NCI-H146 treated with DMSO at 0.1 percent for 48 hours (cell line): ENCODE data around the gene TMEM170B.
A peak's percentile ranks its signal among the peaks of the same experiment; 100 is the strongest.

Experiments
- DNase-seq: peaks from one replicate; lab custom pipeline; 2025; ENCODE audit not compliant: unreplicated experiment; lab: John Stamatoyannopoulos, UW

TMEM170B gene

GRCh38 chr6:11537229-11538051 is at the start of gene TMEM170B:
Gene TMEM170B (plus strand): TSS chr6:11537749. CDS start chr6:11538278, 529 bp downstream.
- peak; percentile 75 for DNase-seq

- DNase-seq = no peak
Measured at GRCh38 chr6:11490996-11491395, 46.6 kb upstream of the TMEM170B start.

- no peak for DNase-seq
Measured at GRCh38 chr6:11491596-11492463, 45.7 kb upstream of the TMEM170B start.

- DNase-seq = no peak
Measured at GRCh38 chr6:11492464-11493290, 44.9 kb upstream of the TMEM170B start.

- DNase-seq = no peak
Measured at GRCh38 chr6:11493974-11494373, 43.6 kb upstream of the TMEM170B start.

GRCh38 chr6:11494786-11495564 is 42.6 kb upstream of the TMEM170B start:
- DNase-seq = no peak

- DNase-seq = no peak
Measured at GRCh38 chr6:11495565-11496145, 41.9 kb upstream of the TMEM170B start.

- peak; percentile 51 for DNase-seq
Measured at GRCh38 chr6:11496152-11497060, 41.1 kb upstream of the TMEM170B start.

GRCh38 chr6:11497107-11497506 is 40.4 kb upstream of the TMEM170B start:
- no peak for DNase-seq

- DNase-seq = no peak
Measured at GRCh38 chr6:11497881-11498280, 39.7 kb upstream of the TMEM170B start.

- DNase-seq = no peak
Measured at GRCh38 chr6:11500008-11500407, 37.5 kb upstream of the TMEM170B start.

- DNase-seq = no peak
Measured at GRCh38 chr6:11509471-11509870, 28.1 kb upstream of the TMEM170B start.

- no peak for DNase-seq
Measured at GRCh38 chr6:11514672-11515071, 22.9 kb upstream of the TMEM170B start.

- DNase-seq = no peak
Measured at GRCh38 chr6:11515763-11516162, 21.8 kb upstream of the TMEM170B start.

- no peak for DNase-seq
Measured at GRCh38 chr6:11522812-11523605, 14.5 kb upstream of the TMEM170B start.

GRCh38 chr6:11525468-11526155 is 11.9 kb upstream of the TMEM170B start:
- DNase-seq = no peak

GRCh38 chr6:11526156-11526505 is 11.4 kb upstream of the TMEM170B start:
- no peak for DNase-seq
